PFSK-1 (cell line): ENCODE results near the gene PCSK6.

Source experiments
- FOXP2 ChIP-seq: optimal IDR thresholded peaks from 2 replicates; pipeline ENCODE3; 2011; ENCODE audit warnings: borderline replicate concordance, control low read depth, inconsistent platforms; ENCODE audit not compliant: insufficient read depth; ENCODE audit errors: extremely low read length, extremely low read depth
- POLR2AphosphoS5 ChIP-seq: IDR thresholded peaks from 2 replicates; pipeline ENCODE4 v1.6.1; 2012; ENCODE audit warnings: low read depth, mild to moderate bottlenecking, control low read depth, low read length, moderate library complexity
- REST ChIP-seq, 2 experiments: IDR thresholded peaks; 2 replicates each; pipeline versions ENCODE4 v1.6.1 to v1.8.0; 2011 to 2012; ENCODE audit warnings: low read depth in 2 of 2, low read length in 2 of 2, control low read depth in 1 of 2, inconsistent platforms in 1 of 2, mild to moderate bottlenecking in 1 of 2, moderate library complexity in 1 of 2; ENCODE audit not compliant: insufficient read depth in 1 of 2
- SIN3A ChIP-seq: IDR thresholded peaks from 2 replicates; pipeline ENCODE4 v1.6.1; 2012; ENCODE audit warnings: mild to moderate bottlenecking, low read length, moderate library complexity, borderline replicate concordance; ENCODE audit not compliant: insufficient read depth
- TAF1 ChIP-seq: IDR thresholded peaks from 2 replicates; pipeline ENCODE4 v1.6.1; 2012; ENCODE audit warnings: low read length, control low read depth, borderline replicate concordance; ENCODE audit not compliant: insufficient read depth

PCSK6 gene

GRCh38 chr15:101451266-101451799 is 38.2 kb downstream of the PCSK6 start:
- no peak for TF ChIP-seq SIN3A
- no peak for TF ChIP-seq POLR2AphosphoS5
- no peak for TF ChIP-seq TAF1
- TF ChIP-seq REST (IDR thresholded peaks at IDR 0.05; ENCODE audit: insufficient read depth in 1 of 2, low read depth in 2 of 2, low read length in 2 of 2): no peak
- no peak for TF ChIP-seq FOXP2

- TF ChIP-seq REST (IDR thresholded peaks at IDR 0.05; ENCODE audit: insufficient read depth in 1 of 2, low read depth in 2 of 2, low read length in 2 of 2) (no peak), TAF1 (no peak), SIN3A (no peak), POLR2AphosphoS5 (no peak), FOXP2 (no peak)
These were observed 38.9 kb downstream of the PCSK6 start for GRCh38 chr15:101450403-101451265.

- TF ChIP-seq SIN3A: no peak
- TF ChIP-seq TAF1: no peak
- no peak for TF ChIP-seq POLR2AphosphoS5
- TF ChIP-seq REST (IDR thresholded peaks at IDR 0.05; ENCODE audit: insufficient read depth in 1 of 2, low read depth in 2 of 2, low read length in 2 of 2): no peak
- no peak for TF ChIP-seq FOXP2
These were observed 39.8 kb downstream of the PCSK6 start for GRCh38 chr15:101449471-101450402.

- TF ChIP-seq TAF1: no peak
- no peak for TF ChIP-seq POLR2AphosphoS5
- no peak for TF ChIP-seq REST (IDR thresholded peaks at IDR 0.05; ENCODE audit: insufficient read depth in 1 of 2, low read depth in 2 of 2, low read length in 2 of 2)
- no peak for TF ChIP-seq SIN3A
- no peak for TF ChIP-seq FOXP2
These were observed 41.2 kb downstream of the PCSK6 start for GRCh38 chr15:101448336-101448735.
